NCI-H2196 treated with DMSO at 0.1 percent for 48 hours (cell line): ENCODE results near the gene CYP26C1.
"Not testable (repeated sequence)": the region's sequence is repeated elsewhere in the genome, so short reads cannot be mapped to it uniquely, and the experiment has no call there.

ENCODE experiments used
- DNase-seq: peaks from one replicate; lab custom pipeline; 2025; ENCODE audit not compliant: unreplicated experiment; lab: John Stamatoyannopoulos, UW

CYP26C1 gene

GRCh38 chr10:93076871-93077270, 16.3 kb downstream of the CYP26C1 start:
- DNase-seq: no peak

- DNase-seq: no peak
These were observed 17.3 kb downstream of the CYP26C1 start for GRCh38 chr10:93077860-93078337.

DNA sequence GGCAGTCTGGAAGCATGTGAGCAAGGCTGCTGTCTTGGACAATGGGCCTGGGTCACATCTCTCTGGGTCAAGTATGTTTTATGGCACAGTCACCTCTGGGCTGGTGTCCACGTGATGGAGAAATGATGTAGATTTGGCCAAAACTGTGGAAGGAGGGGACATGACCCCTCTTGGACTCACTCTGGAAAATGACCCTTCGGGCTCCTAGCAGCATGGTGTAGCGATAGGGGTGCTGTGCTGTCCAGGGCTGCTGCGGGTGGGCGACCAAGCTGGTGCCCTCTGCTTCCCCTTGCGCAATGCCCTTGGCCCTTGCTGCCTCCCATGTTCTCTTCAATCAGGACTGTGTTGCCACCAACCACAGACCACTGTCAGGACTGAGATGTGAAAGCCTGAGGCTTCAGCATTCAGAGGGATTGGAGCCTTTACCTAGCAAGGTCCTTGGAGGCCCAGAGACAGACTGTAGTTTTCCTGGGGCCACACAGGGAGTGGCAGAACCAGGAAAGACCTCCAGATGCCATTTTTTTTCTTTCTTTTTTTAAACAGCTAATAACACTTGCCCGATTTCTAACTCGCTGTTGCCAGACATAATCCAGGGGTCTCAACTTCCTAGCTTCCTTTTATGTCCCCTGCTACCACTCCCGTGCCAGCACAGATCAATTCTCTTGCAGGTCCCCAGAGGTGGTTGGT, 19.2 kb downstream of the CYP26C1 start:
- DNase-seq: no peak

DNA sequence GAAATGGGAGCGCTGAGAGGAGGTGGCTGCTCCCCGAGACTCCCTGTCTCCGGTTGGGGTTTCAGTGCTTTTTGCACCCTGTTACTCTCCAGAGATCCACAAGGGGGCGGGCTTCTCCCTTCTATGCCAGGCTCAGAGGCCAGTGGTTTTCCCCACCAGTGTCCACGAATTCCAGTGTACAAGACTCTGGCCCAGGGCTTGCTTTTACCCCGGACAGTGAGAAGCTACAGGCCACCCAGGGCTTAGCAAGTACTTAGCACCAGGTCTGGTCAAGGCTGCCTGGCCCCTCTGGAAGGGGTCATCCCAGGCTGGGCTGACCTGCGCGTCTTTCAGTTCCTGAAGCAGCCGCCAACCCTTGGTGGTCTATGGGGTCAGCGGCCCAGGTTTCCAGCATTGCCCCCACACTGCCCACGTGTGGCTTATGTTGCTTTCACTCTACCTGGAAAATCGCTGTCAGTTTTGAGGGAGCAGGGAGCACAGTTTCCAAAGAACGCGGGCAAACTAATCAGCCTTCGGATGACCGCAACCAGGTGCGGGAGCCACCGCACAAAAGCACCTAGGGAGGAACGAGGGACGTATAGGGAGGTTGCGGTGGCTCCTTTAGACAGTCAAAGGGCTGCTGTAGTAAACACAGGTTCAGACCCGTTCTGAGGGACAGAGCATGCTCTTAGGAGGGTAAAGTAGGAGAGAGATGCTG, 19.9 kb downstream of the CYP26C1 start:
- no peak for DNase-seq

GRCh38 chr10:93081318-93081717, 20.7 kb downstream of the CYP26C1 start:
- no peak for DNase-seq

DNA sequence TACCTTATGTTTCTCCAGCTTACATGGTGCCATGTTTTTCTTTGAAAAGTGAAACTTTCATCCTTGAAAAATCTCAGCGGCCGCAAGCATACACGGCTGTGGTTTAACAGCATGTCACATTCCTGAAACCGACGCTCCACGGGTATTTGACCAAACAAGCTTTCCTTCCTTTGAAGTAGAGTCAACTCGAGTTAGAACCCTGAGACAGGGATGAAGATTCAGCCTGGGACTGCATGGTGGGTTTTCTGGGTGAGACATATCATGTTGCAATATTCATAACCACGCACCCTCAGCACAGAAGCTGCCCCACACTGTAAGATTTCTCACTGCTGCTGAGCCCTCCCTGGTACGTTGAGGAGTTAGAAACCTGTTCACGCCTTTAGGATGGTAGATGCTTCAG, 21.2 kb downstream of the CYP26C1 start:
- DNase-seq: no peak

DNA sequence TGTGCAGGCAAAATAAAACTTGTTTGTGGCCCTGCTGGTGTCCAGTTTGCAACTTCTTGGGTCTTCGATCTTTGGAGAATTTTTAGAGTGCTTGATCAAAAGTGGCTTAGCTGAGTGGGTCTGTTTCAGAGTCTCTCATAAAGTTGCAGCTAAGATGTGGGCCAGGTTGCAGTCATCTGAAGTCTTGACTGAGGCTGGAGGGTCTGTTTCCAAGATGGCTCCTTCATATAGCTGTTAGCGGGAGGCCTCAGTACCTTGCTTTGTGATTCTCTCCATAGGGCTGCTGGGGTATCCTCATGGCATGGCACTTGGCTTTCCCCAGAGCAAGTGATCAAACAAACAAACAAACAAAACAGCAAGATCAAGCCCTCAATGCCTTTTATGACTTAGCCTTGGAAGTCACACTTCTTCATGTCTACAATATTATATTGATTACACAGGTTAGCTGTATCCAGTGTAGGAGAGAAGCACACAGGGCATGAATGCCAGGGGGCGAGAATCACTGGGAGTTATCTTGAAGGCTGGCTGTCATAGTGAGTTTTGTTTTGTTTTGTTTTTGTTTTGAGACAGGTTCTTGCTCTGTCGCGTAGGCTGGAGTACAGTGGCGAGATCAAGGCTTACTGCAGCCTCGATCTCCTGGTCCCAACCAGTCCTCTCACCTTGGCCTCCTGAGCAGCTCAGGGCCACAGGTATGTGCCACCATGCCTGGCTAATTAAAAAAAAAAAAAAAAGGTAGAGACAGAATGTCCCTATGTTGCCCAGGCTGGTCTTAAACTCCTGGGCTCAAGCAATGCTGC, 23.3 kb downstream of the CYP26C1 start:
- DNase-seq: no peak

- no peak for DNase-seq
These were observed 24.8 kb downstream of the CYP26C1 start for GRCh38 chr10:93085272-93085859.

DNA sequence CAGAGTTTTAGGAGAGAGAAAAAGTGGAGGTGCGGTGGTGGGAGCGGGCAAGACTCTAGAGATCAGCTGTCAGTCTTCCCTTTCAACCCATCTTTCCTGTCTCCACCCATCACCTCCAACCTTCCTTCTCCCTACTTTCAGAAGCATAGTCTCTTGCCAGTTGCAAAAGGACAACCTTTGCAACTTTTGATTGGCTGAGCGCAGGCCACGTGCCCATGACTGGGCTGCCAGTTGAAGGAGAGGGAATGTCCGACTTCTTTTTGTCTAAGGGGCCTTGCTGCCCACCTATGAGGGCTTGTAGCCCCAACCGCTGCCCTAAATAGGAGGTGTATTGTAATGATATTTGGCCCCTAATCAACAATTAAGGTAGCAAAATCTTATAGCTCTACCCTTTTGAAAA, 25.7 kb downstream of the CYP26C1 start:
- DNase-seq: no peak

DNA sequence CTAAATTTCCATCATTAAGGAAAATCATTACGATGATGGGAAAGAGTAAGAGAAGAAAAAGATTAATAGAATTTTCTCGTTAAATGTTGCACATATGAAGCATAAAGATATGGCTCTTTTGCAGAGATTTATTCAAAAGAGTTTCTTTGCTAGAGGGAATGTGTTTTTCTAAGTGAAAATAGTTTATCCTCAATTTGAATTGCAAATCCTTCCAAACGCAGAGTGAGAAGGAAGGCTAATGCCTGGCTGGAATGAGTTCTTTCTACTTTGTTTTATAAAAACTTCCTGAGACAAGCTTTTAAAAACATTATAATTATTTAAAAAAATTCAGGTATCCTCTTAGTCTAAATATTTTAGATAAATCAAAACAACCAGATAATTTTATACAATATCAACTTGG, 27.2 kb downstream of the CYP26C1 start:
- no peak for DNase-seq

- no peak for DNase-seq
These were observed 27.9 kb downstream of the CYP26C1 start for GRCh38 chr10:93088466-93088865.

- DNase-seq: no peak
These were observed 30.0 kb downstream of the CYP26C1 start for GRCh38 chr10:93090619-93091018.

DNA sequence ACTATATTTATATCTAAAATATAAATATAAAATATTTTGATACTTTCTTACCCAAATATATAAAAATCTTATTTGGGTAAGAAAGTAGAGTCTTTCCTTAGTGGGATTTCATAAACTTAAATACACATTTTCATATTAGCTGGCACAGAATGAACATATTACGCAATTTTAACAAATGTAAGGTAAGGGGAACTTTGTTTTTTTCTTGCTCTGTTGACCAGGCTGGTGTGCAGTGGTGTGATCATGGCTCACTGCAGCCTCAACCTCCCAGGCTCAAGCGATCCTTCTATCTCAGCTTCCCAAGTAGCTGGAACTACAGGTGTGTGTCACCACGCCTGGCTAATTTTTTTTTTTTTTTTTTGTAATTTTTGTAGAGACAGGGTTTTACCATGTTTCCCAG, 31.4 kb downstream of the CYP26C1 start:
- no peak for DNase-seq

DNA sequence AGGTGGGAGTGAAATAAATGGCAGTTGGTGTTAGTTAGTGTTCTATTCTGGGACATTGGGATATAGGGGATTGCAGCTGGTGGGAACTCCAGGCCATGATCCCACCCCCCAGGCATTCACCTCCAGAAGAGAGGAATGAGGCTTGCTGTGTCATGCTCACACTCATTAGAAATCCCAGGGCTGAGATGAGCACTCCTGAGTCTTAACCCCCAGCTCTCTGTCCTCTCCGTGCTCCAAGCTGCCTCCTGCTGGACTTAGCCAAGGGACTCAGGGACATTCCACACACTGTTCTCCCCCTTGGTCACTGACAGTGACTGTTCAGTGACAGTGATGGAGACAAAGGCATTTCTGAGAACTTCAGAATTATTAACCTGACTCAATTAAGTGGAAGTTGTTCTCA, 34.6 kb downstream of the CYP26C1 start:
- DNase-seq: no peak

GRCh38 chr10:93096901-93097300, 36.3 kb downstream of the CYP26C1 start:
- DNase-seq: no peak

DNA sequence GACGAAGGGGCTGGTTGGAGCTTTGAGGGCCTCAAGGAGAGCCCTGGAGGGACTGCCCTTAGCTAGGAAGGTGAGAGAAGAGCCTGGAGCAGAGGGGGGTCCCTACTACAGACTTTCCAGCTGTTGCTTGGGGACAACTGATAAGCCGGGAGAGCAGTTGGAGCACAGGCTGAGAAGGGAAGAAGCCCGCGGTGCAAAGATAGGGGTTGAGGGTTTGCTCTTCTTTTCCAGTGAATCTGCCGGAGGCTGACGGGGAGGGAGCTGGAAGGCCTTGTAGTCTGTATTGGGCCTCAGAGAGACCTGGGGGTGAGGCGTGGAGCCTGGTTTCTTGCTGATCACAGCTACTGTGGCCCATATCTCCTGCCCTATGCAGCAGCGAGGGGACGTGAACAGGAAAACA, 36.8 kb downstream of the CYP26C1 start:
- DNase-seq: no peak

DNA sequence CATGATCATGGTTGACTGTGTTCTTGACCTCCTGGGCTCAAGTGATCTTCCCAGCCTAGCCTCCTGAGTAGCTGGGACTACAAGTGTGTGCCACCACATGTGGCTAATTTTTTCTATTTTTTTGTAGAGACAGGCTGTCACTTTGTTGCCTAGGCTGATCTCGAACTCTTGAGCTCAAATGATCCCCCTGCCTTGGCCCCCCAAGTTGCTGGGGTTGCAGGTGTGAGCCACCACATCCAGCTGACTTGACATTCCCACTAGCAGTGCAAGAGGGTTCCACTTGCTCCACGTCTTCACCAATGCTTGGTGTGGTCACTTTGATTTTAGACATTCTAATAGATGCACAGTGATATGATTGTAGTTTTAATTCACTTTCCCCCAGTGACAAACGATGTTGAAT, 38.2 kb downstream of the CYP26C1 start:
- no peak for DNase-seq

GRCh38 chr10:93099670-93100069, 39.1 kb downstream of the CYP26C1 start:
- DNase-seq: no peak

- DNase-seq: not testable (repeated sequence)
These were observed 40.5 kb downstream of the CYP26C1 start for GRCh38 chr10:93101148-93101547.

DNA sequence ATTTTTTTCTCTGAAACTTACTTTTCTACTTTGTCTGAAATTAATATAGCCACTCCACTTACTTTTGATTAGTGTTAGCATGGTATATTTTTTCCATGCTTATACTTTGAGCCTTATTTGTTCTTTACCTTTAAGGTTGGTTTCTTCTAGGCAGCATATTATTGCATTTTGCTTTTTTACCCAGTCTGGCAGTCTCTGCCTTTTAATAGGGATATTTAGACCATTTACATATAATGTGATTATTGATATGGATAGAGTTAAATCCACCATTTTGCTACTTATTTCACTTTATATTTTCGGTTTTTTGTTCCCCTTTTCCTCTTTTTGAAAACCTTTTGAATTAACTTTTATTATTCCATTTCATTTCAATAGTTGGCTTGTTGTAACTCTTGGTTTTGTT, 43.4 kb downstream of the CYP26C1 start:
- DNase-seq: no peak

DNA sequence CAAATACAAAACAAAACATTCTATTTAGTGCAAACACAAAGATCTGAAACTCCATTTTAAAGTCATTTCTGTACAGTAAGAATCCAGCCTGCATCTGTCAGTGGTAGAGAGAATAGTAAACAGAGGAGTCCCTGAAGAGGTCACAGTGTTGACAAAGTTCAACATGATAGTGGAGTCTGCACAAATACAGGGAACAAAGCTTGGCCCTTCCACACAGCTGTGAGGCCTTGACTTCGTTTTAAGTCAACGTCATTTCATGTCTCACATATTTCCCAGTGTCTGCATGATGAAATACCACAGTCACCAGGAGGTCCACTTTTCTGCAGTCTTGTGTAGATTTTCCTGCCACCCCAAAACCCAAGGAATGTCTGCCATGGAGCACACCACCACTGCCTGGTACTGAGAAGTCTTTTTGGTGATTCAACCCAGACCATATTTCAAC, 46.1 kb downstream of the CYP26C1 start:
- DNase-seq: no peak
